PC-3 (cell line): Measurements from ENCODE around the gene DIP2A. TPM values are rescaled to one million over a fixed set of nuclear protein-coding genes. Genes with fewer than 3 reads are reported as not detected.

Experiments
- ATAC-seq: fragments of 200-7000 bp; cut with Tn5 transposase; 2 replicates; pipeline ENCODE4 v1.9.1; 2020; ENCODE audit warnings: mild to moderate bottlenecking, moderate library complexity
- BruUV-seq: library from RNA; stranded (reverse); fragments of 400-500 nt; replicated peaks from 2 replicates; lab custom pipeline; 2021; lab: Mats Ljungman, UMichigan
- CTCF ChIA-PET: fragments of 300-600 bp; sonication (Branson Sonifier 250); formaldehyde crosslinking; loops from one replicate; lab custom pipeline; 2022; ENCODE audit warnings: antibody characterized with exemption; lab: Charles Lee
- POLR2A ChIA-PET: fragments of 300-600 bp; sonication (Branson Sonifier 250); formaldehyde crosslinking; loops from one replicate; lab custom pipeline; 2022; ENCODE audit warnings: antibody characterized with exemption; ENCODE audit not compliant: unreplicated experiment; lab: Charles Lee
- DNase-seq: peaks from one replicate; pipeline ENCODE4 v3.0.0-alpha.2; 2015
- H2AFZ ChIP-seq: fragments of 300-600 bp; sonication (generic); 2 replicates; pipeline ENCODE4 v1.6.0; 2016; ENCODE audit warnings: antibody characterized with exemption, low read length
- H3F3A ChIP-seq: fragments of 300-600 bp; sonication (generic); one replicate; pipeline ENCODE4 v1.6.0; 2017; ENCODE audit warnings: antibody characterized with exemption, low read length, control low read depth, mild to moderate bottlenecking; ENCODE audit not compliant: unreplicated experiment
- H3K27ac ChIP-seq: fragments of 300-600 bp; sonication (generic); 2 replicates; pipeline ENCODE4 v1.5.1; 2016; ENCODE audit warnings: mild to moderate bottlenecking, low read length
- H3K27me3 ChIP-seq: fragments of 300-600 bp; sonication (generic); 2 replicates; pipeline ENCODE4 v1.6.1; 2016; ENCODE audit warnings: low read length, mixed read lengths
- H3K36me3 ChIP-seq: fragments of 300-600 bp; sonication (generic); 2 replicates; pipeline ENCODE4 v1.6.1; 2016; ENCODE audit warnings: low read depth, mixed run types, low read length, mixed read lengths
- H3K4me1 ChIP-seq: fragments of 300-600 bp; sonication (generic); 2 replicates; pipeline ENCODE4 v1.5.1; 2016; ENCODE audit warnings: low read length; ENCODE audit not compliant: insufficient read depth
- H3K4me2 ChIP-seq: fragments of 300-600 bp; sonication (generic); 2 replicates; pipeline ENCODE4 v1.6.0; 2016; ENCODE audit warnings: low read length
- H3K4me3 ChIP-seq: fragments of 300-600 bp; sonication (generic); 2 replicates; pipeline ENCODE4 v1.5.1; 2016; ENCODE audit warnings: mild to moderate bottlenecking, low read length, mixed read lengths
- H3K79me2 ChIP-seq: fragments of 300-600 bp; sonication (generic); 2 replicates; pipeline ENCODE4 v1.6.1; 2017; ENCODE audit warnings: low read length, mixed read lengths
- H3K9ac ChIP-seq: fragments of 300-600 bp; sonication (generic); 2 replicates; pipeline ENCODE4 v1.6.0; 2016; ENCODE audit warnings: mild to moderate bottlenecking, low read length
- H3K9me2 ChIP-seq: fragments of 300-600 bp; sonication (generic); replicated peaks from 2 replicates; pipeline ENCODE4 v1.6.1; 2016; ENCODE audit warnings: mixed run types, low read length, mixed read lengths
- H3K9me3 ChIP-seq: fragments of 300-600 bp; sonication (generic); 2 replicates; pipeline ENCODE4 v1.6.1; 2016; ENCODE audit warnings: low read length, mixed read lengths
- H4K20me1 ChIP-seq: fragments of 300-600 bp; sonication (generic); 2 replicates; pipeline ENCODE4 v1.6.1; 2016; ENCODE audit warnings: low read length, mixed read lengths
- EZH2 ChIP-seq: fragments of 300-600 bp; sonication (generic); IDR thresholded peaks from one replicate; pipeline ENCODE4 v1.6.1; 2017; ENCODE audit warnings: antibody characterized with exemption, mild to moderate bottlenecking, low read length; ENCODE audit not compliant: unreplicated experiment
- EZH2phosphoT487 ChIP-seq: fragments of 300-600 bp; sonication (generic); IDR thresholded peaks from 2 replicates; pipeline ENCODE4 v1.6.1; 2018; ENCODE audit warnings: mild to moderate bottlenecking, antibody characterized with exemption, low read length, borderline replicate concordance
- intact Hi-C: fragments of 100-400 bp; cut with micrococcal nuclease; formaldehyde crosslinking; loops from 2 replicates; pipeline ENCODE4 v1.9.0; 2023
- total RNA-seq: library from RNA; depleted of rRNA; stranded (reverse); fragments of >200 nt; gene quantifications from 2 replicates; pipeline ENCODE4 v1.2.3, GENCODE V29; 2014
- TF ChIP-seq, protein P1 (sequence below): fragments of 300-600 bp; sonication (generic); conservative IDR thresholded peaks from 2 replicates; pipeline ENCODE4 v1.5.1; 2017; ENCODE audit warnings: antibody characterized with exemption, low read depth, mild to moderate bottlenecking, low read length

DIP2A gene
- total RNA-seq, 1 experiment from 2014 or later: 23.7 TPM

DNA sequence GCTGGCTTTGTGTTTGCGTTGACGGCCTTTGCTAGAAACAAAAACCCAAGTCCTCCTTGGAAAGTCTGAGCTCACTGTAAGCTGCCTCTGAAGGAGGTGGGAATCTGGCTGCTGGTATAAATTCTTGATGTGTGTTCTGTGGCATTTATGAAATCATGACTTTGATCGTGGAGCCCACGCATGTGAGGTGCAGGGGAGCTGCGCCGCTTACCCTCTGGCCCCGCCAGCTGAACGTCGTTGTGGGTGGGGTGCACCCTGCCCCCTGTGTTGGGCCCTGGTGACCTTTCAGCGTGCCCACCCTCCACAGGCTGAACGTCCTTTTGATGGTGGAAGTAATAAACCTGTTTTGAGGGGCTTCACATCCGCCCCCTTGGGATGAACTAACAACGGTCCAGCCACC is 21.2 kb upstream of the DIP2A start:
- POLR2A ChIA-PET: no interaction called here
- H3K36me3 ChIP-seq: peaks cover 43% of the 10 kb centered on the region

DNA sequence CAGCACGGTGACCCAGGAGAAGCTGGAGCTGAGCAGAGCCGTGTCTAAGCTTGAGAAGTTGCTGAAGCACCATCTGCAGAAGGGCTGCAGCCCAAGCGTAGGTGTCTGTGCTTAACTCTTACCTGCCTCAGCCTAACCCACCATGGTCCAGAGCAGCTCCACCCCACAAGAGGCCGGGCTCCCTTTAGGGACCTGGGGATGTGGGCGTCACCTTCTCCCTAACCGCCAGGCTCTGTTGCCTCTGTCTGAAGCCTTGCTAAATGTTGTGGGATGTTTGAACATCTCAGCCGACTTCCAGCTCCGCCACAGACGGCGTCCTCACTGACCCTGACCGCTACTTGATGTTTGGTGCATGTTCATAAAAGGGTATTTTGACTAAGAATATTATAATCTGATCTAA is 20.4 kb upstream of the DIP2A start:
- Histone ChIP-seq H4K20me1 (no peaks in the 10 kb centered on the region), H3K27ac (no peak overlapping the region), H3K9me3 (no peaks in the 10 kb centered on the region), H3K9me2 (no peaks in the 10 kb centered on the region), H2AFZ (no peak overlapping the region), H3K4me2 (no peak overlapping the region), H3K36me3 (peaks cover 48% of the 10 kb centered on the region), H3K9ac (no peak overlapping the region), H3F3A (no peaks in the 10 kb centered on the region), H3K4me3 (no peak overlapping the region), H3K27me3 (no peaks in the 10 kb centered on the region), H3K4me1 (no peaks in the 10 kb centered on the region), H3K79me2 (no peaks in the 10 kb centered on the region)
- no peak for ATAC-seq
- no TSS peak for BruUV-seq
- TF ChIP-seq EZH2: no peak
- CTCF ChIA-PET: no interaction called here
- intact Hi-C loops: no loop called here
- DNase-seq: no peak
- POLR2A ChIA-PET: no interaction called here

More for the DNA sequence above, 21.2 kb upstream of the DIP2A start:
- no peak overlapping the region for H3K27ac ChIP-seq
- H3K4me3 ChIP-seq: no peak overlapping the region
- no peak overlapping the region for H3K9ac ChIP-seq
- ATAC-seq: no peak
- H3K4me1 ChIP-seq: no peaks in the 10 kb centered on the region
- no peak for DNase-seq
- no peak for TF ChIP-seq EZH2
- TF ChIP-seq EZH2phosphoT487: no peak
- TF ChIP-seq, protein P1, sequence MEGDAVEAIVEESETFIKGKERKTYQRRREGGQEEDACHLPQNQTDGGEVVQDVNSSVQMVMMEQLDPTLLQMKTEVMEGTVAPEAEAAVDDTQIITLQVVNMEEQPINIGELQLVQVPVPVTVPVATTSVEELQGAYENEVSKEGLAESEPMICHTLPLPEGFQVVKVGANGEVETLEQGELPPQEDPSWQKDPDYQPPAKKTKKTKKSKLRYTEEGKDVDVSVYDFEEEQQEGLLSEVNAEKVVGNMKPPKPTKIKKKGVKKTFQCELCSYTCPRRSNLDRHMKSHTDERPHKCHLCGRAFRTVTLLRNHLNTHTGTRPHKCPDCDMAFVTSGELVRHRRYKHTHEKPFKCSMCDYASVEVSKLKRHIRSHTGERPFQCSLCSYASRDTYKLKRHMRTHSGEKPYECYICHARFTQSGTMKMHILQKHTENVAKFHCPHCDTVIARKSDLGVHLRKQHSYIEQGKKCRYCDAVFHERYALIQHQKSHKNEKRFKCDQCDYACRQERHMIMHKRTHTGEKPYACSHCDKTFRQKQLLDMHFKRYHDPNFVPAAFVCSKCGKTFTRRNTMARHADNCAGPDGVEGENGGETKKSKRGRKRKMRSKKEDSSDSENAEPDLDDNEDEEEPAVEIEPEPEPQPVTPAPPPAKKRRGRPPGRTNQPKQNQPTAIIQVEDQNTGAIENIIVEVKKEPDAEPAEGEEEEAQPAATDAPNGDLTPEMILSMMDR: no peak
- H3K79me2 ChIP-seq: no peaks in the 10 kb centered on the region
- H2AFZ ChIP-seq: no peak overlapping the region
- no TSS peak for BruUV-seq
- H3K27me3 ChIP-seq: no peaks in the 10 kb centered on the region
- intact Hi-C loops: no loop called here
- no peaks in the 10 kb centered on the region for H3K9me3 ChIP-seq
- no peaks in the 10 kb centered on the region for H3F3A ChIP-seq
- H4K20me1 ChIP-seq: no peaks in the 10 kb centered on the region
- H3K4me2 ChIP-seq: no peak overlapping the region
- CTCF ChIA-PET: no interaction called here
- H3K9me2 ChIP-seq: no peaks in the 10 kb centered on the region

DNA sequence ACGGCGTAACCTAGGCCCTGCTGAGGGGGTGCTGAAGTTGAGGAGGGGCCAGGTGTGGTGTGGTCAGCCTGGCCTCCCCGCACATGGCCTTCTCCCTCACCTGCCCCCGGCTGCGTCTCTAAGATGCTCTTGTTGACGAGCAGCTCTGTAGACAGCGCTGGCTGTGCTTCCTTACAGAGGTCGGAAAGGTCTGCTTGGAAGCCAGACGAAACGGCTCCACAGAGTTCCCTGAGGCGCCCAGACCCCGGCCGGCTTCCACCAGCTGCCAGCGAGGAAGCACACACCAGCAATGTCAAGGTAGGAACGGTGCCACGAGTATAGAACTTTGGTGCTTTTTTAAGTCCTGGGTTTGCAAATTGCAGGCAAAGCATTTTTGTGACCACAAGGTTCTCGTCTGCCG is 18.8 kb upstream of the DIP2A start:
- CTCF ChIA-PET: no interaction called here
- no peak for ATAC-seq

More for the DNA sequence above, 18.8 kb upstream of the DIP2A start:
- H3K79me2 ChIP-seq: no peaks in the 10 kb centered on the region
- H3K9me3 ChIP-seq: no peaks in the 10 kb centered on the region
- no peak overlapping the region for H3K4me2 ChIP-seq
- no peaks in the 10 kb centered on the region for H3K9me2 ChIP-seq
- no peak overlapping the region for H3K27ac ChIP-seq
- no peaks in the 10 kb centered on the region for H3K27me3 ChIP-seq
- BruUV-seq: no TSS peak
- no peak overlapping the region for H2AFZ ChIP-seq
- H3F3A ChIP-seq: no peaks in the 10 kb centered on the region
- H3K9ac ChIP-seq: no peak overlapping the region
- DNase-seq: no peak
- peaks cover 44% of the 10 kb centered on the region for H3K36me3 ChIP-seq
- POLR2A ChIA-PET: no interaction called here
- no peaks in the 10 kb centered on the region for H3K4me1 ChIP-seq
- no peak overlapping the region for H3K4me3 ChIP-seq
- intact Hi-C loops: no loop called here
- H4K20me1 ChIP-seq: no peaks in the 10 kb centered on the region
- no peak for TF ChIP-seq EZH2phosphoT487
- TF ChIP-seq, protein P1: no peak
- TF ChIP-seq EZH2: no peak
